ENCODE measurements around the gene ABI3BP. TPM values are rescaled to one million over a fixed set of nuclear protein-coding genes. Genes with fewer than 3 reads are reported as not detected.

The ABI3BP gene
- total and polyA plus RNA-seq, 2 experiments from 2014 or later: 0.42 to 0.57 TPM

- no peak for TF ChIP-seq ZNF462 (CRISPR knock-in tag; IDR thresholded peaks at IDR 0.05)
- TF ChIP-seq, protein P1, sequence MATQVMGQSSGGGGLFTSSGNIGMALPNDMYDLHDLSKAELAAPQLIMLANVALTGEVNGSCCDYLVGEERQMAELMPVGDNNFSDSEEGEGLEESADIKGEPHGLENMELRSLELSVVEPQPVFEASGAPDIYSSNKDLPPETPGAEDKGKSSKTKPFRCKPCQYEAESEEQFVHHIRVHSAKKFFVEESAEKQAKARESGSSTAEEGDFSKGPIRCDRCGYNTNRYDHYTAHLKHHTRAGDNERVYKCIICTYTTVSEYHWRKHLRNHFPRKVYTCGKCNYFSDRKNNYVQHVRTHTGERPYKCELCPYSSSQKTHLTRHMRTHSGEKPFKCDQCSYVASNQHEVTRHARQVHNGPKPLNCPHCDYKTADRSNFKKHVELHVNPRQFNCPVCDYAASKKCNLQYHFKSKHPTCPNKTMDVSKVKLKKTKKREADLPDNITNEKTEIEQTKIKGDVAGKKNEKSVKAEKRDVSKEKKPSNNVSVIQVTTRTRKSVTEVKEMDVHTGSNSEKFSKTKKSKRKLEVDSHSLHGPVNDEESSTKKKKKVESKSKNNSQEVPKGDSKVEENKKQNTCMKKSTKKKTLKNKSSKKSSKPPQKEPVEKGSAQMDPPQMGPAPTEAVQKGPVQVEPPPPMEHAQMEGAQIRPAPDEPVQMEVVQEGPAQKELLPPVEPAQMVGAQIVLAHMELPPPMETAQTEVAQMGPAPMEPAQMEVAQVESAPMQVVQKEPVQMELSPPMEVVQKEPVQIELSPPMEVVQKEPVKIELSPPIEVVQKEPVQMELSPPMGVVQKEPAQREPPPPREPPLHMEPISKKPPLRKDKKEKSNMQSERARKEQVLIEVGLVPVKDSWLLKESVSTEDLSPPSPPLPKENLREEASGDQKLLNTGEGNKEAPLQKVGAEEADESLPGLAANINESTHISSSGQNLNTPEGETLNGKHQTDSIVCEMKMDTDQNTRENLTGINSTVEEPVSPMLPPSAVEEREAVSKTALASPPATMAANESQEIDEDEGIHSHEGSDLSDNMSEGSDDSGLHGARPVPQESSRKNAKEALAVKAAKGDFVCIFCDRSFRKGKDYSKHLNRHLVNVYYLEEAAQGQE (IDR thresholded peaks at IDR 0.05; ENCODE audit: unreplicated experiment): no peak
- TF ChIP-seq, protein P2, sequence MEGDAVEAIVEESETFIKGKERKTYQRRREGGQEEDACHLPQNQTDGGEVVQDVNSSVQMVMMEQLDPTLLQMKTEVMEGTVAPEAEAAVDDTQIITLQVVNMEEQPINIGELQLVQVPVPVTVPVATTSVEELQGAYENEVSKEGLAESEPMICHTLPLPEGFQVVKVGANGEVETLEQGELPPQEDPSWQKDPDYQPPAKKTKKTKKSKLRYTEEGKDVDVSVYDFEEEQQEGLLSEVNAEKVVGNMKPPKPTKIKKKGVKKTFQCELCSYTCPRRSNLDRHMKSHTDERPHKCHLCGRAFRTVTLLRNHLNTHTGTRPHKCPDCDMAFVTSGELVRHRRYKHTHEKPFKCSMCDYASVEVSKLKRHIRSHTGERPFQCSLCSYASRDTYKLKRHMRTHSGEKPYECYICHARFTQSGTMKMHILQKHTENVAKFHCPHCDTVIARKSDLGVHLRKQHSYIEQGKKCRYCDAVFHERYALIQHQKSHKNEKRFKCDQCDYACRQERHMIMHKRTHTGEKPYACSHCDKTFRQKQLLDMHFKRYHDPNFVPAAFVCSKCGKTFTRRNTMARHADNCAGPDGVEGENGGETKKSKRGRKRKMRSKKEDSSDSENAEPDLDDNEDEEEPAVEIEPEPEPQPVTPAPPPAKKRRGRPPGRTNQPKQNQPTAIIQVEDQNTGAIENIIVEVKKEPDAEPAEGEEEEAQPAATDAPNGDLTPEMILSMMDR (conservative IDR thresholded peaks at IDR 0.05; ENCODE audit: low read depth in 2 of 2): no peak
- TF ChIP-seq POLR2AphosphoS5 (IDR thresholded peaks at IDR 0.05; ENCODE audit: low read depth): no peak
- no peak for TF ChIP-seq ZNF114 (CRISPR knock-in tag; IDR thresholded peaks at IDR 0.05)
- no peak for TF ChIP-seq JUNB (IDR thresholded peaks at IDR 0.05; ENCODE audit: unreplicated experiment)
- TF ChIP-seq NANOG (IDR thresholded peaks at IDR 0.05; ENCODE audit: borderline replicate concordance): no peak
- TF ChIP-seq ZNF331 (CRISPR knock-in tag; IDR thresholded peaks at IDR 0.05; ENCODE audit: low read depth): no peak
Measured at GRCh38 chr3:100732435-100732834, 260.8 kb downstream of the ABI3BP start (continued).

Measured in GM23338 (cell line).